T-helper 17 cell (primary cell): ENCODE results near the gene POLR3A. TPM values are rescaled to one million over a fixed set of nuclear protein-coding genes. Genes with fewer than 3 reads are reported as not detected.

ENCODE experiments used
- ATAC-seq: fragments of 150-1000 bp; cut with Tn5 transposase; 2 replicates; pipeline ENCODE4 v1.10.0; 2021; ENCODE audit warnings: mild to moderate bottlenecking, moderate library complexity
- DNase-seq, 3 donors: peaks; one replicate each; pipeline versions ENCODE4 v3.0.0 to v3.0.0-alpha.2; 2020 to 2021
- H3K9me3 ChIP-seq: one replicate; pipeline ENCODE4 v1.7.0; 2013; ENCODE audit warnings: low read length, mild to moderate bottlenecking; ENCODE audit not compliant: control insufficient read depth, poor library complexity, severe bottlenecking
- H3K27ac Mint-ChIP-seq: one replicate; pipeline ENCODE4 v1.8.0; 2022; ENCODE audit warnings: mild to moderate bottlenecking, moderate library complexity, mixed read lengths
- H3K27me3 Mint-ChIP-seq: one replicate; pipeline ENCODE4 v1.8.0; 2022; ENCODE audit warnings: mixed read lengths
- H3K36me3 Mint-ChIP-seq: one replicate; pipeline ENCODE4 v1.8.0; 2022; ENCODE audit warnings: low read depth, mixed read lengths
- H3K4me1 Mint-ChIP-seq: one replicate; pipeline ENCODE4 v1.8.0; 2022; ENCODE audit warnings: mild to moderate bottlenecking, mixed read lengths
- H3K4me3 Mint-ChIP-seq: one replicate; pipeline ENCODE4 v1.8.0; 2022; ENCODE audit warnings: mild to moderate bottlenecking, moderate library complexity, mixed read lengths
- total RNA-seq, 4 donors: library from RNA in 2 of 4; stranded (reverse) in 2 of 4; gene quantifications; one replicate each; pipeline ENCODE4 v1.2.3 and lab custom pipeline; 2022 to 2026

Gene POLR3A
- total RNA-seq, 2 donors from 2014 or later = 10.9 to 12.0 TPM

DNA sequence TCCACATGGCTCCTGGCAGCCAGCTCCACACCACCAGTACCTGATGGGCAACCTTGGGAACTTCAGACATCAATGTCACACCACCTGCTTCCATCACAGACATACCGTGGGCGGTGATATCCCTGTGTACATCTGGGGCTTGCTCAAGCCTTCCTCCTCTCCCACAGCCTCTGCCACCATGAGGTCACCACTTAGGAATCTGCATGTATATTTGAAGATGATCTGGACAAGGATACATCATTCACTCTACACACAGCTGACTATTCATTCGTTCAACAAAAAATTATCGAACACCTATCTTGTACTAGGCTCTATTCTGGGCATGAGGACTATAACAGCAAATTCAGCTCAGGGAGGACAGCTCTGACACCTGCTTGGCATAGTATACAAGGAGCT is 109.6 kb downstream of the POLR3A start:
- H3K27me3 Mint-ChIP-seq = peaks cover 50% of the 10 kb centered on the region
- no peak for ATAC-seq

More for the DNA sequence above, 109.6 kb downstream of the POLR3A start:
- H3K9me3 ChIP-seq = no peaks in the 10 kb centered on the region
- H3K27ac Mint-ChIP-seq = no peak overlapping the region
- H3K4me1 Mint-ChIP-seq = peaks cover 3% of the 10 kb centered on the region
- H3K4me3 Mint-ChIP-seq = no peak overlapping the region
- no peak for DNase-seq
- H3K36me3 Mint-ChIP-seq = no peaks in the 10 kb centered on the region

Other genes starting within 250 kb of the POLR3A start
- gene DLG5, start 102.8 kb downstream of the POLR3A start, total RNA-seq = 10 to 100 TPM in 1 of 2 donors, 1 to 10 TPM in 1; 9.7 to 13.1 TPM
- gene RPS24, start 4.3 kb upstream of the POLR3A start, total RNA-seq = 1,000 to 10,000 TPM; 1,044 to 1,284 TPM